ENCODE data around the gene TMEM132E. TPM values are rescaled to one million over a fixed set of nuclear protein-coding genes. Genes with fewer than 3 reads are reported as not detected.
"Not testable (repeated sequence)": the region's sequence is repeated elsewhere in the genome, so short reads cannot be mapped to it uniquely, and the experiment has no call there.

Gene TMEM132E
- total RNA-seq, 1 experiment from 2014 or later = 0.42 TPM

GRCh38 chr17:34537445-34537844 is 41.9 kb upstream of the TMEM132E start:
- peaks cover 0 to 5% of the 10 kb centered on the region in 2 experiments; a peak in 2 of 4 replicates for H3K4me1 Mint-ChIP-seq
- Histone ChIP-seq H3K56ac (ENCODE audit: insufficient read length, low read depth, low read length) (no peak overlapping the region), H3K4me1 (ENCODE audit: insufficient read depth, low read length) (no peaks in the 10 kb centered on the region), H3K14ac (ENCODE audit: insufficient read depth, low read length) (no peak overlapping the region), H3K9ac (ENCODE audit: extremely low read depth, insufficient read length, low read length) (no peak overlapping the region), H2BK20ac (ENCODE audit: low read depth, low read length, poor library complexity, severe bottlenecking) (no peak overlapping the region), H3K27me3 (ENCODE audit: insufficient read depth, low read length) (no peaks in the 10 kb centered on the region), H3K23ac (ENCODE audit: insufficient read length, low read depth, low read length) (no peak overlapping the region), H3K4me2 (ENCODE audit: insufficient read depth, insufficient read length, low read length) (no peak overlapping the region), H4K20me1 (ENCODE audit: control insufficient read depth, insufficient read depth, insufficient read length) (no peaks in the 10 kb centered on the region), H3T11ph (ENCODE audit: low read length) (no peak overlapping the region), H2BK5ac (ENCODE audit: insufficient read length, low read length) (no peak overlapping the region), H2BK12ac (ENCODE audit: insufficient read length, low read depth, low read length) (no peak overlapping the region), H3K79me2 (ENCODE audit: insufficient read depth, low read length) (no peaks in the 10 kb centered on the region), H4K8ac (replicated peaks; ENCODE audit: insufficient read length, low read depth, low read length) (no peak overlapping the region), H4K5ac (ENCODE audit: insufficient read length, low read depth, low read length) (no peak overlapping the region), H3K27ac (ENCODE audit: insufficient read length, low read depth, low read length) (no peak overlapping the region), H3K18ac (ENCODE audit: insufficient read length, low read depth, low read length) (no peak overlapping the region), H3K9me3 (ENCODE audit: control insufficient read depth, low read depth, low read length) (no peaks in the 10 kb centered on the region), H3K23me2 (ENCODE audit: insufficient read length, low read depth, low read length, poor library complexity, severe bottlenecking) (no peaks in the 10 kb centered on the region), H2BK15ac (ENCODE audit: low read depth, low read length) (no peak overlapping the region), H3K4ac (ENCODE audit: low read depth, low read length) (no peak overlapping the region), H4K91ac (ENCODE audit: insufficient read length, low read depth, low read length) (no peak overlapping the region), H3K79me1 (ENCODE audit: insufficient read depth, low read depth, low read length, poor library complexity, severe bottlenecking) (no peaks in the 10 kb centered on the region), H2AK5ac (ENCODE audit: insufficient read length, low read length) (no peak overlapping the region), H2AFZ (ENCODE audit: low read length) (no peak overlapping the region), H2BK120ac (ENCODE audit: low read depth, low read length, poor library complexity, severe bottlenecking) (no peak overlapping the region)
- no peak overlapping the region for H3K27ac Mint-ChIP-seq
- H3K9me3 Mint-ChIP-seq = no peaks in the 10 kb centered on the region
- no peak for TF ChIP-seq CTCF (conservative IDR thresholded peaks at IDR 0.05)
- no peak overlapping the region for H3K4me3 Mint-ChIP-seq
- DNase-seq = no peak
- WGBS (ENCODE audit: extremely low coverage, insufficient read length, low lambda C conversion rate) = no CpG with 5 or more reads among the region's 3 CpGs
- no peaks in the 10 kb centered on the region for H3K36me3 Mint-ChIP-seq (ENCODE audit: insufficient read depth in 1 of 3, low read depth in 3 of 3)
- H3K27me3 Mint-ChIP-seq (ENCODE audit: low read depth) = peaks cover 60% of the 10 kb centered on the region

- not testable (repeated sequence) for H4K5ac ChIP-seq (ENCODE audit: insufficient read length, low read depth, low read length); H2BK120ac ChIP-seq (ENCODE audit: low read depth, low read length, poor library complexity, severe bottlenecking); H2AFZ ChIP-seq (ENCODE audit: low read length); H4K20me1 ChIP-seq (ENCODE audit: control insufficient read depth, insufficient read depth, insufficient read length); H3K36me3 Mint-ChIP-seq (ENCODE audit: insufficient read depth in 1 of 3, low read depth in 3 of 3); H2BK5ac ChIP-seq (ENCODE audit: insufficient read length, low read length); H3K79me1 ChIP-seq (ENCODE audit: insufficient read depth, low read depth, low read length, poor library complexity, severe bottlenecking); H3K56ac ChIP-seq (ENCODE audit: insufficient read length, low read depth, low read length); H3K27ac ChIP-seq (ENCODE audit: insufficient read length, low read depth, low read length); H3K23ac ChIP-seq (ENCODE audit: insufficient read length, low read depth, low read length); H3K4ac ChIP-seq (ENCODE audit: low read depth, low read length); H3K4me3 Mint-ChIP-seq; H3K4me1 Mint-ChIP-seq; H3K9me3 Mint-ChIP-seq; H3K4me2 ChIP-seq (ENCODE audit: insufficient read depth, insufficient read length, low read length); H3K14ac ChIP-seq (ENCODE audit: insufficient read depth, low read length); H2BK20ac ChIP-seq (ENCODE audit: low read depth, low read length, poor library complexity, severe bottlenecking); H3T11ph ChIP-seq (ENCODE audit: low read length); H3K27ac Mint-ChIP-seq; H2BK15ac ChIP-seq (ENCODE audit: low read depth, low read length); H3K27me3 ChIP-seq (ENCODE audit: insufficient read depth, low read length); H4K8ac ChIP-seq (replicated peaks; ENCODE audit: insufficient read length, low read depth, low read length); H3K9me3 ChIP-seq (ENCODE audit: control insufficient read depth, low read depth, low read length); H2AK5ac ChIP-seq (ENCODE audit: insufficient read length, low read length); H2BK12ac ChIP-seq (ENCODE audit: insufficient read length, low read depth, low read length); H3K79me2 ChIP-seq (ENCODE audit: insufficient read depth, low read length); H3K18ac ChIP-seq (ENCODE audit: insufficient read length, low read depth, low read length); DNase-seq; H4K91ac ChIP-seq (ENCODE audit: insufficient read length, low read depth, low read length); H3K9ac ChIP-seq (ENCODE audit: extremely low read depth, insufficient read length, low read length); H3K4me1 ChIP-seq (ENCODE audit: insufficient read depth, low read length); H3K23me2 ChIP-seq (ENCODE audit: insufficient read length, low read depth, low read length, poor library complexity, severe bottlenecking)
- H3K27me3 Mint-ChIP-seq (ENCODE audit: low read depth) = peaks cover 63% of the 10 kb centered on the region
- no CpG with 5 or more reads among the region's 2 CpGs for WGBS (ENCODE audit: extremely low coverage, insufficient read length, low lambda C conversion rate)
Observed at GRCh38 chr17:34538582-34538981, 40.8 kb upstream of the TMEM132E start.
